ENCODE results near the gene IER5.
A peak's percentile ranks its signal among the peaks of the same experiment; 100 is the strongest.

IER5 gene

GRCh38 chr1:181135815-181136737 lies 47.6 kb downstream of the IER5 start:
- peak; percentile 50 for DNase-seq

GRCh38 chr1:181136738-181137122 lies 48.2 kb downstream of the IER5 start:
- no peak for DNase-seq

- no peak for DNase-seq
These were observed 48.8 kb downstream of the IER5 start for GRCh38 chr1:181137217-181137743.

GRCh38 chr1:181139631-181140061 lies 51.1 kb downstream of the IER5 start:
- no peak for DNase-seq

GRCh38 chr1:181140398-181140797 lies 51.9 kb downstream of the IER5 start:
- DNase-seq: no peak

- DNase-seq: no peak
These were observed 52.4 kb downstream of the IER5 start for GRCh38 chr1:181140891-181141290.

- DNase-seq: no peak
These were observed 53.0 kb downstream of the IER5 start for GRCh38 chr1:181141431-181141910.

Data from right hindlimb (tissue), 1 donor.